ENCODE measurements around the gene ATRNL1.
"Not testable (repeated sequence)": the region's sequence is repeated elsewhere in the genome, so short reads cannot be mapped to it uniquely, and the experiment has no call there.

Gene ATRNL1

GRCh38 chr10:115222039-115222438 lies 128.9 kb downstream of the ATRNL1 start:
- DNase-seq (ENCODE audit: low read depth) = no peak

GRCh38 chr10:115239761-115240160 lies 146.6 kb downstream of the ATRNL1 start:
- no peak for DNase-seq (ENCODE audit: low read depth)

- no peak for DNase-seq (ENCODE audit: low read depth)
Observed at GRCh38 chr10:115250784-115251183, 157.6 kb downstream of the ATRNL1 start.

- not testable (repeated sequence) for DNase-seq (ENCODE audit: low read depth)
Observed at GRCh38 chr10:115253765-115254164, 160.6 kb downstream of the ATRNL1 start.

- DNase-seq (ENCODE audit: low read depth) = no peak
Observed at GRCh38 chr10:115272482-115272881, 179.3 kb downstream of the ATRNL1 start.

GRCh38 chr10:115278294-115278693 lies 185.1 kb downstream of the ATRNL1 start:
- DNase-seq (ENCODE audit: low read depth) = no peak

- no peak for DNase-seq (ENCODE audit: low read depth)
Observed at GRCh38 chr10:115295213-115295805, 202.1 kb downstream of the ATRNL1 start.

- DNase-seq (ENCODE audit: low read depth) = no peak
Observed at GRCh38 chr10:115300080-115300479, 206.9 kb downstream of the ATRNL1 start.

- not testable (repeated sequence) for DNase-seq (ENCODE audit: low read depth)
Observed at GRCh38 chr10:115319669-115320068, 226.5 kb downstream of the ATRNL1 start.

- DNase-seq (ENCODE audit: low read depth) = no peak
Observed at GRCh38 chr10:115321360-115321759, 228.2 kb downstream of the ATRNL1 start.

- DNase-seq (ENCODE audit: low read depth) = no peak
Observed at GRCh38 chr10:115328331-115328730, 235.2 kb downstream of the ATRNL1 start.

- DNase-seq (ENCODE audit: low read depth) = no peak
Observed at GRCh38 chr10:115335366-115335765, 242.2 kb downstream of the ATRNL1 start.

GRCh38 chr10:115355162-115355760 lies 262.1 kb downstream of the ATRNL1 start:
- DNase-seq (ENCODE audit: low read depth) = no peak

GRCh38 chr10:115367920-115368319 lies 274.8 kb downstream of the ATRNL1 start:
- DNase-seq (ENCODE audit: low read depth) = not testable (repeated sequence)

- no peak for DNase-seq (ENCODE audit: low read depth)
Observed at GRCh38 chr10:115379064-115379463, 285.9 kb downstream of the ATRNL1 start.

GRCh38 chr10:115384665-115385064 lies 291.5 kb downstream of the ATRNL1 start:
- DNase-seq (ENCODE audit: low read depth) = no peak

- DNase-seq (ENCODE audit: low read depth) = no peak
Observed at GRCh38 chr10:115390607-115391006, 297.4 kb downstream of the ATRNL1 start.

- no peak for DNase-seq (ENCODE audit: low read depth)
Observed at GRCh38 chr10:115398026-115398425, 304.9 kb downstream of the ATRNL1 start.

GRCh38 chr10:115402699-115403098 lies 309.5 kb downstream of the ATRNL1 start:
- no peak for DNase-seq (ENCODE audit: low read depth)

- DNase-seq (ENCODE audit: low read depth) = not testable (repeated sequence)
Observed at GRCh38 chr10:115405838-115406237, 312.7 kb downstream of the ATRNL1 start.

- no peak for DNase-seq (ENCODE audit: low read depth)
Observed at GRCh38 chr10:115409347-115409746, 316.2 kb downstream of the ATRNL1 start.

GRCh38 chr10:115417585-115418265 lies 324.6 kb downstream of the ATRNL1 start:
- no peak for DNase-seq (ENCODE audit: low read depth)

GRCh38 chr10:115422624-115423023 lies 329.5 kb downstream of the ATRNL1 start:
- no peak for DNase-seq (ENCODE audit: low read depth)
